IPS-11a (cell line): ENCODE data around the gene MYO5C.
A peak's percentile ranks its signal among the peaks of the same experiment; 100 is the strongest.
"Not testable (repeated sequence)": the region's sequence is repeated elsewhere in the genome, so short reads cannot be mapped to it uniquely, and the experiment has no call there.

Source experiments
- H3K4me3 ChIP-seq: one replicate; pipeline ENCODE4 v1.5.1; 2013; ENCODE audit warnings: low read depth, low read length, control low read depth

The MYO5C gene

DNA sequence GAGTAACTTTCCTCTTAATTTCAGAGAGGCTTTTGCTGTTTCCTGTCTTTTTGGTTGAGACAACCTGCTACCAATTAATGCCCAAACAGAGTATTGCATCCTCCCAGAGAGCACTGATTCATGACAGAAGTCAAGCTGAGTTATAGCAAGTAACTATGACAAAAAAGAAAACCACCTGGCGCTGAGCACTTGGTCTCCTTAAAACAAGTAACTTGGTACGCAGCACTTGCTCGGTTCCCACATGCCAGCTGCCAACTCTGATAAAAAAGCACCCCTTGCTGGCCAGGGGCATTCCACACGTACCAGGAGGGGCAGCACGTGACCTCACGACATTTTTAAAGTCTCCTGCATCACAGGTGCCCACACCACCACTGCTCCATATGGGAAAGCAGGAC is 13.5 kb upstream of the MYO5C start:
- H3K4me3 ChIP-seq = no peak overlapping the region

DNA sequence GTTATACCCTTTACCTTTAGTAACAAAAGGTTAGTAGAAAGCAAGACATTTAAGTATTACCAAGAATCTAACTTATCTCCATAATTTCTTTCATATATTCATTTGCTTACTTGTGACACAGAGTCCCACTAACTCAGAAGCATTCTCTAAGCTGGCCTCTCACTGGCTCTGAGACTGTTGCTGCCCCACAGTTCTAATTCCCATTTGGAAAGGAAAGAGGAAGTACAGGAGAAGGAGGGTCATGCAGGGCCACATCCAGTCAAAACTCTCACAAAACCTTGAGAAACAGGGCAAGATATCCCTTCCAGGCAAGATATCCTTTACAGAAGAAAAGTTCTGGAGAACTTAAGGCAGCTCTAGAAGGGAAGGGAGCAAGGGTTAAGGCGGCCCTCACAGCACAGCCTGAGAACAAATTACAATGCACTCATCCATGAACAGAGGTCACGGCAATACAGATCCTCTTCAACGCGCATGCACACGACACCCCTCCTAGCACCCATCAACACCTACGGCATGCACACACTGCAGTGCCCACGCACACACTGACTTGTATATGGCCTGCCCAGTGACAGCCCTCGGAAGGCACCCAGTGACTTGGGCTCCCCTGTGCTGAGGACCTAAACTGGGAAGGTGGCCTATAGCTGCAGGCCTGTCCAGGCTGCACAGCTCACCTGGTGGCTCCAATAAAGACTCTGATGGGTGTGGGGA is 13.0 kb upstream of the MYO5C start:
- no peak overlapping the region for H3K4me3 ChIP-seq

- no peak overlapping the region for H3K4me3 ChIP-seq
Measured at GRCh38 chr15:52307847-52308246, 12.2 kb upstream of the MYO5C start.

GRCh38 chr15:52306270-52306669 is 10.7 kb upstream of the MYO5C start:
- no peak overlapping the region for H3K4me3 ChIP-seq

DNA sequence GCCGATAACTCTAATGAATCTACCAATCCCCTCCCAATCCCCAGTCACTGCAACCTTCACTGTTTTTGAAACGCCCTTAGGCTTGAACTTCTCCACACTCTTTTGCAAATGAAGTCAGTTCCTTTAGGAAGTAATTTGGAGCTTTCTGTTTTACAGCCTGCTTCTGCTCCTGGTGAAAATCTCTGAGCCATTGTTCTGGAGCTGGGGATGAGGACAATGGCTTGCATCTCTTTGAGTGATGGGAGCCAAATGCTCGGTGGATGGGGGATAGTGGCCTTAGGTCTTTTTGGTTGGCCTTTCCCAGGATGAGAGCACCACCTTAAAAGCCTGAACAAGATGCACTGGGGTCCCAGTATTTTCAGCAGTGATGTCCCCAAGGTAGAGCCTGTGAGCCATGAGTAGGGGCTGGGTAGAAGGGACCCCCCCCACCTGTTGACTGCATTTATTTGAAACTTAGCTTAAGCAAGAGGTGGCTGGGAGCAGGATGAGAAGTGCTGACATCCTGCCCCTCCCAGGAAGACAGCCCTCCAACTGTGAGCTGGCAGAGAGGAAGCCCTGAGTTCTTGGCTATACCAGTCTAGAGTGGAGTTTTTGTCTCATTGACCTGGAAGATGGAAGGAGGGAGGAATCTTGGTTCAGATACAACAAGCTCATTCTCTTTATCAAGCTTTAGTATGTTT is 7.6 kb upstream of the MYO5C start:
- H3K4me3 ChIP-seq = no peak overlapping the region

DNA sequence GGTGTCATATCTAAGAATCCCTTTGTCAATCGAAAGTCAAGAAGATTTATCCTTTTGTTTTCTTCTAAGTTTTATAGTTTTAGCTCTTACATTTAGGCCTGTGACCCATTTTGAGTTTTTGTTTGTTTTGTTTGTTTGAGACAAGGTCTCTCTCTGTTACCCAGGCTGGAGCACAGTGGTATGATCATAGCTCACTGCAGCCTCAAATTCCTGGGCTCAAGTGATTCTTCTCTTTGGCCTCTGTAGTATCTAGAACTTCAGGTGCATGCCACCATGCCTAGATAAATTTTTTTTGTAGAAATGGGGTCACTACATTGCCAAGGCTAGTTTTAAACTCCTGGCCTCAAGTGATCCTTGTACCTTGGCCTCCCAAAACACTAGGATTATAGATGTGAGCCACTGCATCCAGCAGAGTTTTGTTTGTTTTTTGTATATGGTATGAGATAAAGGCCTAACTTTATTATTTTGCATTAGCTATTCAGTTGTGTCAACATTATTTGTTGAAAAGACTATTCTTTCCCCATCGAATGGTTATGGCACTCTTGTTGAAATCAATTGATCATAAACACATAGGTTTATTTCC is 5.8 kb upstream of the MYO5C start:
- no peak overlapping the region for H3K4me3 ChIP-seq

GRCh38 chr15:52294881-52295420 is 653 bp downstream of the MYO5C start:
- peak overlapping the region; percentile 60 for H3K4me3 ChIP-seq

DNA sequence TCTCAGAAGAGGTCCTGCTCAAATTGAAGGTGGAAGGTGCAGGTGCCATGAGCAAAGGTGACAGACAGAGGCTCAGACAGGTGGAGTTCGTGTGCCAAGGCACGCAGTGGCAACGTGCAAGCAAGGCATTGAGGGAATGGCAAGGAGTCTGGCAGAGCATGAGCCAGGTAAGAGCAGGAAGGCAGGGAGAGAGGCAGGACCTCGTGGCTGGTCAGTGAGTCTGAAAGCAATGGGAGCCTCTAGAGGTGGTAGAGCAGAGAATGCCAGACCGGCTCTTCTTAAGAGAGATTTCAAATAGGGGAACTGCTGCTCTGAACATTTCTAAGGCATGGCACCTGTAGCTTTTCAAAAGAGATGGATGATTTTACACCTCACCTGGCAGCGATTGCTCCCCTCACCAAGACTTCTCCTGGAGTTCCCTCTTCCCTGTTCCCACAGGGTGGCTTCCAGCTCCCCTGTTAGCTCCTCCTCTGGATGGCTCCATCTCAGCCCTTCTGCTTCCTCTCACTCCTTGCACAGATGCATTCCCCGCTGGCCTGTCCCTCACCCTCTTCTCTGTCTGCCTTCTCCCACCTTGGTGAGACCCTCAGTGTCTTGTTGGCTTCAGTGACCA is 2.7 kb downstream of the MYO5C start:
- H3K4me3 ChIP-seq = no peak overlapping the region

GRCh38 chr15:52291204-52291603 is 4.4 kb downstream of the MYO5C start:
- H3K4me3 ChIP-seq = no peak overlapping the region

- no peak overlapping the region for H3K4me3 ChIP-seq
Measured at GRCh38 chr15:52290800-52291199, 4.8 kb downstream of the MYO5C start.

DNA sequence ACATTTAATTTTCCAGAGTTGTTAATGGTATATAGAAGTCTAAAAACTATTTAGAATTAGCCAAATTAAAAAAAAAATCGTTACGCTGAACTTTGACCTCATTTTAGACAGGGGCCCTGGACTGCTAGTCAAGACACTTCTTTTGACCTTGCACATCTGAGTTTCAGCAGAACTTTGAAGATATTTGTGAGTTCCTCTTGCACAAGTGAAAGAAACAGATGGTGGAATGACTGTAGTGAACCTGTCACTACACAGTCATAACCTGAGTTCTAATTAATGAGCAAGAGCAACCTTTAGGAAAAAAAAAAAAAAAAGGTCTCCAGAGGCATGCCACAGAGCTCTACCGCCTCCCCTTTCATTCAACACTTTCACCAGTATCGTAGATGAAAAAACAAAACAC is 5.3 kb downstream of the MYO5C start:
- no peak overlapping the region for H3K4me3 ChIP-seq

DNA sequence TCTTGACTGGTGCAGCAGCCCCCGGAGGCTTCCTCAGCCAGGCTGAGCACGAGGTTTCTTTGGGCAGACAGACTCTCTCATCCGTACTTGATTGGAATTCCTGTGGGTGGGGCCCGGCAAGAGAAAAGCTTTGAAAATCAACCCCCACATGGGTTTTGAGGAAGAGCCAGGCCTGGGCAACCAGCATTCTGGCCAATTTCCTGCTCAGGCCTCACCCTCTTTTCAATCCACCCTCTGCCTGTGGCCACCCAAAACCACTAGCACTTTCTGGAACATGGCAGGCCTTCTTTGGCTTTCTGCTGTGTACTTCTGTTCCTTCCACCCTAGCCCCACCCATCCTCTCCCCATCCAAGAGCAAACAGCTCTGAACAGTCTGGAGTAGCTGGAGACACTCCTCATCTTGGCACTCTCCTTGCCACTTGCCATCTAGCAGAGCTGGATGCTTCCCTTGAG is 5.9 kb downstream of the MYO5C start:
- H3K4me3 ChIP-seq = no peak overlapping the region

DNA sequence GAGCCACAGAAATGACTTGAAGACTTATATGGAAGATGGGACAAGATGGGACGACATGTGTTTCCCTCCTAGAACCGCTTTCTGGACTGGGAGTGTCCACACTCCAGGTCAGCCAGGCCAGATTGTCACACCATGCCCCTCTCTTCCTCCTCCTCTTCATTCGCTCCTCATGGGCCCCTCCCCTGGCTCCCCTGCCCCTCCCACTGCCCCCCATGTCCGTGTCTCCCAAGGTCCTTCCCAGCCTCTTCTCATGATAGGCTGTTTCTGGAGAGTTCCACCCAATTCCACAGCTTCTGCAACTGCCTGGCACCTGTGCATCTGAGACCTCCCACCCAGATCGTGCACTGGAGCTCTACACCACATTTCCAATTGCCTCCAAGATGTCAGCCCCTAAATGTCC is 6.6 kb downstream of the MYO5C start:
- no peak overlapping the region for H3K4me3 ChIP-seq

GRCh38 chr15:52288051-52288942 is 7.3 kb downstream of the MYO5C start:
- H3K4me3 ChIP-seq = no peak overlapping the region

DNA sequence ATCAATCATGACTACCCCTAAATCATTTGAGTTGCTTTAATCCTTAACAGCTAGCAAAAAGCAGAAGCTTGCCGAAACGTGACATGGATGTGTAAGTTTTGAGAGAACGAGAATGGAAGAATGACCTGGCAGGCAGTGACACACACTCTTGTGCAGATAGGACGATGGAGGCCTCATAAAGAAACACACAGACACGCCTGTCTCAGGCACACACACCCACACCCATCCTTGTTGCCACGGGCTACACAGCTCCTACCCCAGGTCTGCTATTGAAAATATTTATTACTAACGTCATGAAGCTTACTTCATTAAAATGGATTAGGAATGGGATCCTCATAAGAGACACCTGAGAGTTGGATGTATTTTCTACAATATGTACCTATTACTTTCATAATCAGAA is 8.5 kb downstream of the MYO5C start:
- H3K4me3 ChIP-seq = no peak overlapping the region

GRCh38 chr15:52285941-52286340 is 9.7 kb downstream of the MYO5C start:
- not testable (repeated sequence) for H3K4me3 ChIP-seq

GRCh38 chr15:52284164-52284563 is 11.4 kb downstream of the MYO5C start:
- no peak overlapping the region for H3K4me3 ChIP-seq

GRCh38 chr15:52283281-52283680 is 12.3 kb downstream of the MYO5C start:
- no peak overlapping the region for H3K4me3 ChIP-seq

DNA sequence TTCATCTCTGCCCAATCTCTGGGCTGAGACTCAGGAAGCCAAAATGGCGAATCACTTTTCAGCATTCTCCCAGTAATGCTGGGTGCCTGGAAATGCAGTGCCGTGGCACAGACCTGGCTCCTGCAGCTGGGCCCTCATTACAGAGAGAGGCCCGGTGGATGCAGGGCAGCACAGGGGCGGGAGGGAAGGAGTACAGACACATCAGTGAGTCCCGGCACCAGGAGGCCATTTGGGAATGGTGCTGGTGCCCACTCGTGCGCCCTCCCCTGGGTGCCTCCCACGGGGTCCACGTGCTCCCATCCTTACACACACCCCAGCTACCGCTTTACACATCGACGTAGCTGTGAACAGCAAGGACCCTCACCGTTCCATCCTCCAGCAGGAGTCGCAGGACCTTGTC is 13.2 kb downstream of the MYO5C start:
- H3K4me3 ChIP-seq = no peak overlapping the region
